ENCODE data around the gene SEZ6.
"Not testable (repeated sequence)": the region's sequence is repeated elsewhere in the genome, so short reads cannot be mapped to it uniquely, and the experiment has no call there.

The SEZ6 gene

DNA sequence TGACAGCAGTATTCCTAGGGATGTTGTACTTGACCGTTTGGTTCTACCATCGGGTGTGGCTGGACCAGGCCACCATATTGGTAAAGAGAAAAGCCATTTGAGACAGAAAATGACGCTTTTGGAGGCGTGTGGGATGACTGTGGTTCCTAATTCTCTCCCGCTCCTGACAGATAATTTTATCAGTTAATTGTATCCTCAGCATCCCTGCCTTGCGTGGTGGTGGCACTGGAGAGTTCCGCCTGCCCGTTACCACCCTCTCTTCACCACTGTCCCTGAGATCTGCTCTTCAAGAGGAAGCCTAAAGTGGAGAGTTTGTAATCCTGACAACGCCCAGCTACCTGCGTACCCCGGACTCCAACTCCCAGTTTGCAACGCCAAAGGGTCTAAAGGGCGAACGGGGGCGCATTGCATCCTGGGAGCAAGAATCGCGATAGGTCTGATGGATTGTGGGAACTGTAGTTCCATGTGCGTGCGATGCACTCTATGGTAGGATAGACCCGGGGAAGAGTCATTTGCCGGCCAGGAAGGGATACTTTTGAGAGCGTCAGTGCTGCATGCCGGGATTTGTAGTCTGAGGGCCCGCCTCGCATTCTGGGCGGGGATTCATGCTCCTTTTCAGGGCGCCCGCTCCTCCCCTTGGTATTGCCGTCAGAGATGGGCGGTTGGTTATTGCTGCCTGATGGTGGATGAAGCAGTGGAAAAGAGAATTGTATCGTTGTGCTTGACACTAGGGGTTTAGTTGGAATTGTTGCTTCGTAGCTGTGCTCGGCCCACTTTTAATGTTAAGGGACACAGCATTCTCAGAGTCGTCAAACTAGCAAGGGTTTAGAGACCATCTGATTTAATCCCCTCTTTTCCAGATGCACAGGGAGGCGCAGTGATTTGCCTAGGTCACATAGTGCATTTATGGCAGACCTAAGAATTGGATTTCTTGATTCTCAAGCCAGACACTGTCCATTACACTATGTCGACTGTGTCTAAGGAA is 53.5 kb downstream of the SEZ6 start:
- DNase-seq = peak; percentile 82 to 97

DNA sequence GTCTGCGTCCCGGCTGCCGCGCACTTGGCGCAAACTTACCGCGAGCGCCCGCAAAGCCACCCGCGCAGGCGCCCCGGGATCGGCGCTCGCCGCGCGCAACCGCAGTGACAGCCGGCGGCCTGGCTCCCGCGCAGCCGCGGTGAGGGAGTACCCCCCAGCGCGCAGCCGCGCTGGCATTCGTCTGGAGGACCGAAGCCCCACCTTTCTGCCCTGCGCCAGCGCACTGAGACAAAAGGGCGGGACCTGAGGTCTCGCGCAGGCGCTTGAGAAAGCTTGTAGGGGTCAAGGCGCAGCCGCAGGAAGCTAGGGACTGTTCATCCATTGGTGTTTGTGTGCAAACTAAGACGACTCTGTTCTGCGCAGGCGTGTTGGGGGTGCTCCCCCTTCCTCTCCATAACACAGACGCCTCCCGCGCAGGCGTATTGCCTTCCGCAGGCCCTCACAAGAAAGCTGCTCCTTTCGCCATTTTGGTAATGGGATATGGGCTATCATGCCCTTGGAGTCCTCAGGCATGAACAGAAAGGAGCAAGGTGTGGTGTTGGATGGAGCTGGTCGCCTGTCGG is 54.3 kb downstream of the SEZ6 start, which contains the start of gene PHF12:
Gene PHF12, minus strand, starts transcription at position 91 of the 563 bp plus-strand sequence. CDS start 558 bp downstream, outside the sequence.
- peak; percentile 98 to 100 for DNase-seq

DNA sequence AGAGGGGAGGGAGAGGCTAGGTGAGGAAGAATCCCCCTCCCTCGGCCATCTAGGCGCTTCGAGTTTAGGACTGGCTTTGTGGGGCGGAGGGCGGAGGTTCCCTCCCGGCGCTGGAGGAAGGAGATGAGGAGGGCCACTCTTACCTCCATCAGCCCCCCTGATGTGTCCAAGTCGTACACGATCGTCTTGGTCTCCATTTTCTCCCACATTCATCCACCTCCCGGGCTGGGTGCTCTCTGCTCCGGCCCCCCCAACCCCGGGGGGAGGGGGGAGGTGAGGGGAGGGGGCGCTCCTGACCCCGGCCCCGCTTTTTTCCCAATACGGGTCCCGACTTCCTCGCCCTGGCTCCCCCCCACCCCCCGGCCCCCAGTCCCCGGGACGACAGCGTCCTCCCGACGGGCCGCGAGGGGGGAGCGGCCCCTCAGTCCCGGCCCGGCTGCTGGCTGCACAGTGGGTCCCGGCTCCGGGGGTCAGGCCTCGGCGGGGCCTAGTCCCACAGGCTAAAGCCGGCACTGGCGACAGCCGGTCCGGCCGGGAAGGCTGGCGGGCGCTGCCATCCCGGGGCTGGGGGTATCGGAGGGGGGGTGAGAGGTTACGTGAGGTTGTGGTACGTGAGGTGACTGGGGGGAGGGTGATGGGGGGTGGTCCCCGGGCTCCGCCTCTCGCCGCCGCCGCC is 54.9 kb downstream of the SEZ6 start:
- no peak for DNase-seq

DNA sequence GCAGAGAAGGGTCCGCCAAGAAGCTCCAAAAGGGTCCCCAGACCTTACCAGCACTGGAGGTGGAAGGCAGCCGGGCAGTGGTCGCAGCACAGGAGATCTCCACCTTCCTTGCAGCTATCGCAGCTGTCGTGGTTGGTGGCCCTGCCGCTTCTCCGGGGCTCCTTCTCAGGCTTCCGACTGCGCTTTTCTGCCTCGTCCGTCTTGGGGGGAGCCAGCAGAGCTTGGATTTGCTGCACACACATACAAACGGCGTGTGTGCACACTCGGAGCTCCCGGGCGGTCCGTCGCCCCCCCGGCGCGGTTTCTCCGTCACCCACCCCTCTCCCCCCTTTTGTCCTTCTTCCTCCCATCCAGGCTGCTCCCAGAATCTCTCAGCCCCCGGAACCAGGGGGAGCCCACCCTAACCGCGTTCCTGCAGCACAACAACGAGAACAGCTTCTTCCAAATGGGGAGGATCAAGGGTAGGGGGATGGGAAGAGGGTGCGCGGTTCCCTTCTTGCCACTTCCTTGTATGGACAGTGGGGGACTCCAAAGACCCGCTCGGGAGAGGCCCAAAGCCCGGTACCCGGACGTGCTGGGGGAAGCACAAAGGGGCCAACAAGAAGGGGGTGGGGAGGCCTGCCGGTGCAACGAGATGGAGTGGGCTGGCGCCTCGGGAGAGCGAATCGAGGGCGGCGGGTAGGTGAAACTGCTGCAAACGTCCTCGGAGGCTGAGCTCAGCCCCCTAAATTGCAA is 55.6 kb downstream of the SEZ6 start:
- peak; percentile 47 for DNase-seq

DNA sequence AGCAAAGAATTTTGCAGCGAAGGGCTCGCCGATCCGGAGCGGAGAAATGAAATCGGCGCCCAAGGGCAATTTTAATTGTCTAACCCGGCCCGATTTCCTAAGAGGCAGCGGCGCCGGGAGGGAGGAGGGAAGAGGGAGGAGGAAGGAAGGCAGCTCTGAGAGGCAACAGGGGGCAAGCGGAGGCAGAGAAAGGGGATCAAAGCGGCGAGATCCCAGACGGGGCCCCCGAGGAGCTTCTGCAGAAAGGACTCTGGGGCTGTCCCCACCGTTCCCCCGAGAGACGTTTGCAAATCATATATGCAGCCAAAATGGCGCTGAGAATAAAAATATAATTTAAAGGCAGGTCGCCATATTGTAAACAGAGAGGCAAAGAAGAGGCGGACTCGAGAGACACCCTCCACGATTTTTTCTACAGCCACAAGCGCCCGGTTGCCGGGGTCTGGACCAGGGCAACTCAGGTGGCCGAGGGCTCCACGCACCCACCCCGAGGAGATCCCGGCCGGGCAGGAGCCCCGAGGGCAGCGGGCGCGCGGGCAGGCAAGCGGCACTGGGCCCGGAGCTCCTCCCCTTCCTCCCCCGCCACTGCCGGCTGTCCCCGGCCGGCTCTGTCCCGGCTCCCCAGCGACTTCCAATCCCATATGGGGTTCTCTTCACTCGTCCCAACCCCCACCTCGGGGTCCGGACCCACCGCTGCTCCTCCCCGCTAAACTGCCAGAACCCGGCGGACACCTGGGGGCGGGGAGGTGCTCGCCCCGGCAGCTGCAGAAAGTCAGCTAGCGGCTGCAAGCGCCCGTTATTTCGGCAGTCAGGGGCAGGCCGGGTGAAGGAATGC is 56.4 kb downstream of the SEZ6 start:
- DNase-seq = peak; percentile 41 to 62

DNA sequence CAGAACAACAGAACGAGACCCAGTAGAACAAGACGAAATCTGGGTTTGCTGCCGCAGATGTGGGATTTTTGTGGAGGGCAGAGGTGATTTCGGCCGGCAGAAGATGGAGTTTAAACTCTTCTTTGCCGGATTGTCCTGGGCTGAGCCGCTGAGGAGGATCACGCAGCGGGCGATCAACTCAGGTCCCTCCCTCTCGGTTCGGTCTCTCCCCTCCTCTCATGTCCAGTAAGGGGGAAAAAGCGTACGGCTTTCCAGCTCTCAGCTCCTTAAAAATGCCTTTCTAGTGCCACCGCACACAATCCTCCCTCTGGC is 57.0 kb downstream of the SEZ6 start:
- no peak for DNase-seq

DNA sequence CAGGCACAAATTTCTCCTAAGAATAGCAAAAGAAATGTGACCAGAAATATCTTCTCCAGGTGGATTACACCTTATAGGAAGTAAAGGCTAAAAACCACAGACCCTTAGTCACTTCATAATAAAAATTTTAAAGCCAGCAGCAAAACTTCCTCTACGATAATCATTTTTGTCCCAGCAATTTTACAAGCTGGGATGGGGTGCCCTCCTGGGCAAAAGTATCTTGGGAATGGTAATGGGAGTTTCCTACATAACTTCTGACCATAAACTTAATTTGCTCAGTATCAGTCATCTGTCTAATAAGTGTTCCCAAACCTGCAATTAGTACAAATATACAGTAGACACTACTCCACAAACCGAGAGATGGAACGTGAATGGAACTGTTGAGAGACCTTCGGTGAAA is 57.5 kb downstream of the SEZ6 start:
- DNase-seq = no peak

DNA sequence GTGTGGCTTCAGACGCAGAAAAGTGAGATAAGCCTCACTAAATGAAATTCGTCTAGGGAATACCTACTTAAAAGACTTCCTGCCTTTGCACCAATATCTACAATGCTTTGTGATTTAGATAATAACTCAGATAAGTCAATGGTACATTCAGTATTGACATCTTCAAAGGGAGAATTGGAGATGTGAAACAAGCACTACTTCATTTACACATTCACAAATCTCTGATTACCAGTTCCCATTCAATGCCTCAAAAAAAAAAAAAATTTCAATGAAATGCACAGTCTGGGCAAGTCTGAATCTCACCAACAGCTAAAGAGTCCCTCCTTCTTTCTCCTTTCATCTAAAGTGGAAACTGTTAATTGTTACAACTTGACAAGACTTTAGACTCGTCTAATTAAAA is 58.2 kb downstream of the SEZ6 start:
- DNase-seq = no peak

DNA sequence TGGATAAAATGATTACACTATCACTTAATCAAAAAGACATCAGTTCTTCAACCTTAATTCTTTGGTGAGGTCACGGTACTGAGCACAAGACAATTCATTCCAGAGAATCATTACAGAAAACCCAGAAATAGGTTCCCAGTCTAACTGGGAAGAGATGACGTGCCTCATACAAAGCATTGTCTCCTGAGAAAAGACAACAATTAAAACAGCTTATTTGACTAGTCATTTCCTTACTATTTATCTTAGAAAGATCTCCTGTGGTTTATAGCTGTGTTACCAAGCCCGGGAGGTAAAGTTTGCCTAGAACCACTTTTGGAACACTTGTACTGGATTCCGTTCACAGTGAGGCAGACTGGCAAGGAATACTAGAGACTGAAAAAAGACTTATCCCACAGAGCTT is 59.6 kb downstream of the SEZ6 start:
- DNase-seq = no peak

DNA sequence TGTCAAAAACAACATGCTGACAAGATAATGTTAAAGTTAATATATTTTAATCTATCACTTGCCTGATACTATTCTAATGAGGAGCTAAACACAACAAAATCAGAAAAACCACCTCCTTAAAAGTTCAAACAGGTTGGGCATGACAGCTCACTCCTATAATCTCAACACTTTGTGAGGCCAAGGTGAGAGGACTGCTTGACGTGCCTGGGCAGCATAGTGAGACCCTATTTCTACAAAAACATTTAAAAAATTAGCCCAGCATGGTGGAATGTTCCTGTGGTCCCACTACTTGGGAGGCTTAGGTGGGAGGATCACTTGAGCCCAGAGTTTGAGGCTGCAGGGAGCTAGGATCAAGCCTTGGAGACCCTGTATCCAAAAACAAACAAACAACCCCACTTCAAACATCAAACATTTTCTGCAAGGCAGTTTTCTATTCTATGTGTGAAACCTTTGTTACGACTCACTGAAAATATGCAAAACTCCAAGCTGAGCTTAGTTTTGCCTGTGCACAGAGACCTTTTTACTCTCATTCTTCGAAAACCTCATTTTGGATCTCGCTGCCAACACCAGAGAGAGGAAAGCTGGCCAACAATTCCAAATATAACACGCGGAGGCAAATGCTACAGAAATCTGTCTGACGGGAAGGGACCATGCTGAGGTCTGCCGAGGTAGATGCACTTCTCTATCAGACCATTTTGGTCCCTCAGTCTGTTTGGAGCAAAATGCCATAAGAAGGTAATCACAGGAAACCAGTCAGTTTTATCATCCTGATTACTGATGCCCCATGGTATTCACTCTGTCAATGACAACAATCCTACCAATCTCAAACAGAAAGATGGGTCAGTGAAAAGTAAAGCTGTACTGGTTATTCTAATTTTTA is 60.7 kb downstream of the SEZ6 start:
- no peak for DNase-seq

DNA sequence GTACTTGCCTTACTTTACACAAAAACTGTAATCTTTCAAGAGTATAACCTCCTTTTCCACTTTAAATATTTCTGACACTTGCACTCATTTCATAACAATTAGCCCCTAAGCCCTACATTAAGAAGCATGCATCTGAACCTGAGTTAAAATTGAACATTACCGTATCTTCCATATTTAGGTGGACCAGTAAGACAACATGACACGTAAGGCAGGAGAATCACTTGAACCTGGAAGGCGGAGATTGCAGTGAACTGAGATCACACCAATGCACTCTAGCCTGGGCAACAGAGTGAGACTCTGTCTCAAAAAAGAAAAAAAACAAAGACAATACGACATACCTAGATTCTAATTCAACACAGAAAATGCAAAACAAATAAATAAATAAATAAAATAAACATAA is 61.5 kb downstream of the SEZ6 start:
- DNase-seq = no peak

DNA sequence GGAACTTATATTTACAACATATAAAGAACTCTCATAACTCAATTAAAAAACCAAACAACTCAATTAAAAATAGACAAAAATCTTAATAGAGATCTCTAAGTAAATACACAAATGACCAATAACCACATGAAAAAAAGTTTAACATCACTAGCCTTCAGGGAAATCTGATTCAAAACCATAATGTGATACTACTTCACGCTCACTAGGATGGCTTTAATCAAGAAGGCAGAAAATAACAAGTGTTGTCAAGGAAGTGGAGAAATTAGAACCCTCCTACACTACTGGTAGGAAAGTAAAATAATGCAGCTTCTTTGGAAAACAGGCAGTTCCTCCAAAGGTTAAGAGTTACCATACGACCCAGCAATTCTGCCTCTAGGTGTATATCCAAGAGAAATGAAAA is 62.9 kb downstream of the SEZ6 start:
- DNase-seq = no peak

DNA sequence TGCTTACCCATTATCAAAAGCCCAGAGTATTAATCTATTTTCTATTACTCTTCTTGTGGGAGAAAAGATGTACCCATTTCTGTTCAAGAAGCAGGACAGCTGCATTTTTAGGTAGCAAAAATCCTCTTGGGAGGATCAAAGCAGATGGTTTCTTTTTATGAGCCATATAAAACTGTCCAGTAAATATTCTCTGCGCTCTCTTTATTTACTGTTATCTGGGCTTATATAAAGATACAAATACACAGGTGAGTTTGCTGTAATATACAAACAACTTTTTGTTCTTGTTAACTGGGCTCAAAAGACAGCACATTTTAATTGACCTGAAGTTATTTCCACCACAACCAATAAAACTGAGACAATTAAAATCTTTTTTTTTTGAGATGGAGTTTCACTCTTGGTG is 64.6 kb downstream of the SEZ6 start:
- DNase-seq = no peak

DNA sequence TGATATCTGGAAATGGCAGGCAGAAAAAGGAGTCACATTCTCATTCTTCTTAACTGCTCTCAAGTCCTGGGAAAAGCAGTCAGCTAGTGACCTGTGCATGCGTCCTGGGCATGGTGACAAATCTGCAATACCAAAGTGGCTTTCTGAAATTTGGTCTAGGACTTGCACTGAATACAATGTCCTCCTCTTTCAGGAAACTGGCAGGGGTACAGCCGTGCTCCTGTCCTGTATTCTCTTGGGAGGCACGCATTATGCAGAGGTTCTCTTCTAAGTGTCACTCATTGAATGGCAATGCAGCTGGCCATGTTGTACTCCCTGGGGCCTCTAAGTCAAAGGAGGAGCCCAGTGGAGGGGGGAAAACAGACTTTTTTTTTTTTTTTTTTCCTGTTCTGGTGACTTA is 65.2 kb downstream of the SEZ6 start:
- DNase-seq = no peak

DNA sequence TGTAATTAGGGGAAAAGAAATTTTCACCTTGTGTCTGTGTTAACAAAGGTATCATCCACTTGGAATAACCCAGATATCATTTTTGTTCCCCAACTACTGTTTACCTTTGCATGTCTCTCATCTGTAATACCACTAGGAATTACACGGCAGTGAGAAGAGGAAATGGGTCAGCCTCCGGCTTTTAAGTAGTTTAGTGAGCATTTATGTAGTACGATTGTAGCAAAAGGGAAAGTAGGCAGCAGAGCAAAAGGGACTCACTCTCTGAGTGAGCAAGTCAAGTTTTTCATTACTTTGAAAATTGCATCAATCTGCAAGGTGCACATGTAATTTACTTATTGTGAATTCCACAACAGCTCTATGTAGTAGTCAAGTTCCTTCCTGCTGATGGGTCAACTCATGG is 65.7 kb downstream of the SEZ6 start:
- DNase-seq = no peak

DNA sequence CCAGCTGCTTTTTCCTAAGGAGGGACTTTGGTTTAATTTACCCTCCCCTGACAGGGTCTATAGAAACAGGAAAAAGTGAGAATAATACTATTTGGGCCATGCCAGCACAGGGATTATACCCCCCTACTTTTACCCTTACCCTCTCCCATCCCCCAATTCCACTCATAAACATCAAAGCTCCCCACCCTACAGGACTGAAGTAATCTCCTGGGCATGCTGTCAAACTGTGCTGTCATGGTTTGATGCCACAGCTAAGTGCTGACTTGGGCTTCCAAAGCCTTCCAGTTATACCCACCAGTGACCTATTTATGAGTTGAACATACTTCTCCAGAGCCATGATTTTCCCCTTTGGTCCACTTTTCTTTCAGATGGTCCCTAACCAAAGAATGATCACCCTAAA is 67.3 kb downstream of the SEZ6 start:
- no peak for DNase-seq

DNA sequence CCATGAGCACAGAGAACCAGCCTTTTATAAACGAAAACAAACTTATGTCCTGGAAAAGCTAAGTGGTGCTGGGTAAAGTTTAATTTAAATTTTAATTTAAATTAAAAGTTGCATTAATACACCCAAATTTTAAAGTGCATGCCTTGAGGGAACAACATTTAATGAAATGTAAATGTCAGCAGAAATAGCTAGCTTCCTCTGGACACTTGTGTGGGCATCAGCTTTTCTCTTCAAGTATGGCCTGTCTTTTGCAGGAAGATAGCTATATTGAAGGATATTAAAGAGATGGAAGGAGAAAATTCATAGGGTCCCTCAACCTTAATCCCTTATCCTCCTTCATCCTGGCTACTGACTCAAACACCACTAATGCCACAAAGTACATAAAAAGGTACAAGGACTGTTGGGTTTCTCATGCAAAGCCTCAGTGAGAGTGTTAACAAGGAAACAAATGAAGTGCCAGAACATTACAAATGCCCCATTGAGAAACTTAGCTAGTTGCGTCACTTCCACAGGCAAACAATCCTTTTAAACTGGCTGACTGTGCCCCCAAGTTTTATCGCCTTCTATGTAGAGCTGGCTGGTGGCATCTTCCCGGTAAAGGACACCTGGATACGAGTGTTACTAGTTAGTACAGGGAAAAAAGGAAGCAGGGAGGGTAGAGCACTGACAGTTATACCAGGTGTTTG is 68.6 kb downstream of the SEZ6 start:
- no peak for DNase-seq

DNA sequence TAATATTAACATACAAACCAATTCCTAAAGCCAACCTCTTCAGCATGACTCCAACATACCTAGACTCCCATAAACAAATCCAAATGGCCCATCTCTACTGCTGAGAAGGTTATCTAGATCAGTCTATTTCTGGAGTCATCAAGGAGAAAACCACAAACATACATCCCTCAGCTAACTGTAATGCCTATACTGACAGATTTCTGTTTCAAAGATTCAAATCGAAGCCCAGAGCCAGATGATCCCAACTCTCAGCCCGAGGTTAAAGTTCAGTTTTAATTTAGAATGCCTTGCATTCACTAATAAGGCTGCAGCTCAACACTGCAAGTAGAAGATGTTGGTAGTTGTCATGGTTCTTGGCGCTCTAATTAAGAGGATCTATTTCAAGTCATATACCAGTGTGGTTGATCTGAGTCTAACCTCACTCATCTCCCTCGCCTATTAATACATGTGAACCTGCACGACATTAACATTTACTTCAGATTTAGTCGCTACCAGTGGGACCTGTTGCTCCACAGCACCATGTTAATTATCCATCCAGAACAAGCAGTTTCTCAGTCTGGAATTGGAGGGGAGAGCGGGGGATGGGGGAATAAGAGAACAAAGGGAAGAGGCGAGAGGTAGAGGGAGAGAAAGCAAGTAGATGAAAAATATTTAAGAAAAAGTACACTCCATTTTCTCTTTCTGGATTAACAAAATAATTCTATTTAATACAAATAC is 69.9 kb downstream of the SEZ6 start:
- no peak for DNase-seq

DNA sequence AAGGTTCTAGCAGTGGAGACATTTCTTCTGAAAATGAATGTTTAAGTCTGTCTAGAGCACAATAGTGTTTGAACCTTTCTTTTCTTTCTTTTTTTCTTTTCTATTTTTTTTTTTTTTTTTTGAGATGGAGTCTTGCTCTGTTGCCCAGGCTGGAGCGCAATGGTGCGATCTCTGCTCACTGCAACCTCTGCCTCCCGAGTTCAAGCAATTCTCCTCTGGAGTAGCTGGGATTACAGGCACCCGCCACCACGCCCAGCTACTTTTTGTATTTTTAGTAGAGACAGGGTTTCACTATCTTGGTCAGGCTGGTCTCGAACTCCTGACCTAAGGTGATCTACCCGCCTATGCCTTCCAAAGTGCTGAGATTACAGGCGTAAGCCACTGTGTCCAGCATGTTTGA is 71.3 kb downstream of the SEZ6 start:
- DNase-seq = not testable (repeated sequence)

DNA sequence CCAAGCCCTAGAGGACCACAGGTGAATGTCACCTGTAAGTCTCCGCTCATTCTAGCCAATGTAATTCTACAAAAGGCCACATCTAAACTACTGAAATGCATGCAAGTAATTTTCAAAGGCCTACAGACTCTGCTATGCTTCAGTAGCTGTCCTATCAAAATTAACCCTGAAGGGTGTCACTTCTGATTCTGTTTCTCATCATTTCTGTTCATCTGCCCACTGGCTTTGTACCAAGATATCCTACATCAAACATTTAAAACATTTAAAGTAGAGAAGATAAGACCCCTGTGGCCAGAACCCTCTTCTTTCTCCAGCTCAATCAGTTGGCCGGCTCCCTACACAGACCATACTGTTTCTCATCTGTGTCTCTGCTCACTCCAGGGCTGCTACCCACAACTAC is 76.0 kb downstream of the SEZ6 start:
- no peak for DNase-seq
